HG02970 (cell line): ENCODE data around the gene VARS2.
"Not testable (repeated sequence)": the region's sequence is repeated elsewhere in the genome, so short reads cannot be mapped to it uniquely, and the experiment has no call there.

Experiments
- ATAC-seq: cut with Tn5 transposase; IDR thresholded peaks from one replicate; pipeline ENCODE4 v1.9.1; 2021; ENCODE audit warnings: mild to moderate bottlenecking, moderate library complexity, moderate number of reproducible peaks; ENCODE audit not compliant: unreplicated experiment, low FRiP score

VARS2 gene

GRCh38 chr6:30914076-30914853, at the start of gene VARS2:
Gene VARS2, plus strand, starts transcription at chr6:30914238. Its CDS starts 599 bp downstream, at chr6:30914837.
- ATAC-seq = peak; percentile 87

GRCh38 chr6:30864325-30864724, 49.7 kb upstream of the VARS2 start:
- ATAC-seq = no peak

GRCh38 chr6:30869241-30869749, 44.7 kb upstream of the VARS2 start:
- not testable (repeated sequence) for ATAC-seq

GRCh38 chr6:30870546-30870945, 43.5 kb upstream of the VARS2 start:
- no peak for ATAC-seq

- ATAC-seq = no peak
These were observed 42.4 kb upstream of the VARS2 start for GRCh38 chr6:30871592-30872183.

GRCh38 chr6:30873137-30873640, 40.8 kb upstream of the VARS2 start:
- no peak for ATAC-seq

- ATAC-seq = not testable (repeated sequence)
These were observed 40.2 kb upstream of the VARS2 start for GRCh38 chr6:30873795-30874194.

GRCh38 chr6:30875244-30876038, 38.6 kb upstream of the VARS2 start:
- ATAC-seq = no peak

- ATAC-seq = no peak
These were observed 37.9 kb upstream of the VARS2 start for GRCh38 chr6:30876039-30876730.

- no peak for ATAC-seq
These were observed 36.4 kb upstream of the VARS2 start for GRCh38 chr6:30877419-30878262.

GRCh38 chr6:30879684-30880427, 34.2 kb upstream of the VARS2 start:
- no peak for ATAC-seq

- ATAC-seq = no peak
These were observed 33.3 kb upstream of the VARS2 start for GRCh38 chr6:30880698-30881252.

- ATAC-seq = no peak
These were observed 32.4 kb upstream of the VARS2 start for GRCh38 chr6:30881392-30882203.

- ATAC-seq = no peak
These were observed 31.8 kb upstream of the VARS2 start for GRCh38 chr6:30882204-30882758.

GRCh38 chr6:30882759-30883684, 31.0 kb upstream of the VARS2 start:
- ATAC-seq = no peak
